Mammary epithelial cell (primary cell): Measurements from ENCODE around the gene TP63.

Source experiments
- CTCF ChIP-seq, 2 donors: IDR thresholded peaks in 1 of 2; conservative IDR thresholded peaks in 1 of 2; 2 replicates each; pipeline ENCODE4 v1.5.1; 2011 to 2012; ENCODE audit warnings: inconsistent platforms in 2 of 2, low read length in 2 of 2, mild to moderate bottlenecking in 2 of 2, control low read depth in 1 of 2, low read depth in 1 of 2; ENCODE audit not compliant: insufficient read depth in 1 of 2; ENCODE audit errors: extremely low read depth in 1 of 2
- EZH2 ChIP-seq: IDR thresholded peaks from 2 replicates; pipeline ENCODE4 v1.6.1; 2012; ENCODE audit warnings: low read length, inconsistent platforms, borderline replicate concordance

GRCh38 chr3:189853906-189854305 is 222.7 kb downstream of the TP63 start:
- TF ChIP-seq CTCF (conservative IDR thresholded peaks at IDR 0.05 in 1 of 2, IDR thresholded peaks at IDR 0.05 in 1 of 2; ENCODE audit: extremely low read depth in 1 of 2, insufficient read depth in 1 of 2, low read depth in 1 of 2, low read length in 2 of 2) (no peak), EZH2 (no peak)
